Measurements from ENCODE around the gene ANO10. TPM values are rescaled to one million over a fixed set of nuclear protein-coding genes. Genes with fewer than 3 reads are reported as not detected.
"Not testable (repeated sequence)": the region's sequence is repeated elsewhere in the genome, so short reads cannot be mapped to it uniquely, and the experiment has no call there.

Gene ANO10
- total and polyA plus RNA-seq, 7 donors: 9.0 to 30.5 (median 16.8) TPM

GRCh38 chr3:43363621-43364266 is 258.1 kb downstream of the ANO10 start:
- TF ChIP-seq POLR2A (IDR thresholded peaks at IDR 0.05): no peak
- TF ChIP-seq CTCF (IDR thresholded peaks at IDR 0.05): no peak
- peak in 2 of 4 donors; percentile 28 to 60 for TF ChIP-seq POLR2AphosphoS5 (IDR thresholded peaks at IDR 0.05)
- TF ChIP-seq EP300 (IDR thresholded peaks at IDR 0.05): peak in 1 of 4 donors; percentile 5
- 79 to 80% methylated on average over 26 of the region's 26 CpGs for WGBS, 2 donors
- Histone ChIP-seq H3K27me3 (no peaks in the 10 kb centered on the region), H3K9me3 (no peaks in the 10 kb centered on the region), H3K4me1 (no peaks in the 10 kb centered on the region), H3K4me3 (no peak overlapping the region), H3K36me3 (peaks cover 0 to 6% (median 2%) of the 10 kb centered on the region in 4 donors), H3K27ac (no peak overlapping the region)
- DNase-seq: peak; percentile 84
- intact Hi-C loops (cut with DNase I): no loop called here

GRCh38 chr3:43362961-43363360 is 258.9 kb downstream of the ANO10 start:
- Histone ChIP-seq H3K27ac (no peak overlapping the region), H3K4me3 (no peak overlapping the region), H3K9me3 (no peaks in the 10 kb centered on the region), H3K36me3 (peaks cover 0 to 6% (median 2%) of the 10 kb centered on the region in 4 donors), H3K27me3 (no peaks in the 10 kb centered on the region), H3K4me1 (no peaks in the 10 kb centered on the region)
- 94 to 96% methylated on average over 6 of the region's 6 CpGs for WGBS, 2 donors
- no peak for DNase-seq
- TF ChIP-seq POLR2AphosphoS5 (IDR thresholded peaks at IDR 0.05) (no peak), EP300 (IDR thresholded peaks at IDR 0.05) (no peak), POLR2A (IDR thresholded peaks at IDR 0.05) (no peak), CTCF (IDR thresholded peaks at IDR 0.05) (no peak)
- intact Hi-C loops (cut with DNase I): no loop called here

- Histone ChIP-seq H3K27ac (no peak overlapping the region), H3K36me3 (peaks cover 0 to 6% (median 2%) of the 10 kb centered on the region in 4 donors), H3K4me1 (no peaks in the 10 kb centered on the region), H3K27me3 (no peaks in the 10 kb centered on the region), H3K9me3 (no peaks in the 10 kb centered on the region), H3K4me3 (no peak overlapping the region)
- 95 to 96% methylated on average over 4 of the region's 4 CpGs for WGBS, 2 donors
- DNase-seq: no peak
- intact Hi-C loops (cut with DNase I): no loop called here
- no peak for TF ChIP-seq POLR2AphosphoS5 (IDR thresholded peaks at IDR 0.05)
- TF ChIP-seq POLR2A (IDR thresholded peaks at IDR 0.05): no peak
- no peak for TF ChIP-seq CTCF (IDR thresholded peaks at IDR 0.05)
- no peak for TF ChIP-seq EP300 (IDR thresholded peaks at IDR 0.05)
Measured at GRCh38 chr3:43362183-43362582, 259.6 kb downstream of the ANO10 start.

- intact Hi-C loops (cut with DNase I): no loop called here
- TF ChIP-seq CTCF (IDR thresholded peaks at IDR 0.05): no peak
- TF ChIP-seq EP300 (IDR thresholded peaks at IDR 0.05): no peak
- no peak for TF ChIP-seq POLR2AphosphoS5 (IDR thresholded peaks at IDR 0.05)
- TF ChIP-seq POLR2A (IDR thresholded peaks at IDR 0.05): no peak
- Histone ChIP-seq H3K27ac (no peak overlapping the region), H3K4me3 (no peak overlapping the region), H3K36me3 (peaks cover 0 to 6% (median 2%) of the 10 kb centered on the region in 4 donors), H3K27me3 (no peaks in the 10 kb centered on the region), H3K9me3 (peaks cover 0 to 5% (median 1%) of the 10 kb centered on the region in 4 donors), H3K4me1 (no peaks in the 10 kb centered on the region)
- WGBS, 2 donors: 79 to 90% methylated on average over 5 of the region's 5 CpGs
- no peak for DNase-seq
Measured at GRCh38 chr3:43361077-43361476, 260.7 kb downstream of the ANO10 start.

GRCh38 chr3:43356033-43356432 is 265.8 kb downstream of the ANO10 start:
- H3K27me3 ChIP-seq; H3K27ac ChIP-seq; H3K4me1 ChIP-seq; H3K4me3 ChIP-seq; intact Hi-C loops (cut with DNase I); DNase-seq: not testable (repeated sequence)
- peaks cover 18 to 23% (median 20%) of the 10 kb centered on the region in 4 donors for H3K9me3 ChIP-seq
- WGBS, 2 donors: 98 to 99% methylated on average over 2 of the region's 2 CpGs
- peaks cover 0 to 17% (median 0%) of the 10 kb centered on the region in 4 donors for H3K36me3 ChIP-seq
